ENCODE measurements around the gene CDH13.

Gene CDH13

DNA sequence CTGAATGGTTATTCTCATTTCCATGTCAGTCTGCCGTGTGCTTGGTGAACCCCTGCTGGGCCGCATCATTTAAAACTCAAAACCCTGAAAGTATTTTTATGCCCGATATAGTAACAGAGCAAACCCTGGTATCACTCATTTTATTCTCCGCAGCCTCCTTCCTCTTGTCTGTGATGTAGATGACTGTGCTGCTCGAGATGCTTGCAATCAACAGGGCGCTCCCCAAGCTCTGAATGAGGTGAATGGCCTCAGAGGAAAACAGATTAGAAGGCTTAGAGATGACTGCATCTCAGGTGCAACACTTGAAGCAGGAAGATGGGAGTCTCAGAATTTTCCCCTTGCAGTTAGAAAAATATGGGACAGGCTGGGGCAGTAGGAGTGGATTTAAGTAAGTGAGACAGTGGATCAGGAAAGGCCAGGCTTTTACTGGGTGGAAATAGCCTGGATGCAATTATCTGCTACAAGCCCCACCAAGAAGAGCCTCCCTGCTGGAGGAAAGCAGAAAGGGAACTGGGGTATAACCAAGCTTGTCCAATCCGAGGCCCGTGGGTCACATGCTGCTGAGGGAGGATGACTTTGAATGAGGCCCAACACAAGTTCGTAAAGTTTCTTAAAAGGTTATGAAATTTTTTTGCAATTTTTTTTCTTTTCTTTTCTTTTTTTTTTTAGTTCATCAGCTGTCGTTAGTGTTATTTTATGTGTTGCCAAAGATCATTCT, 166.9 kb downstream of the CDH13 start:
- DNase-seq: no peak

DNA sequence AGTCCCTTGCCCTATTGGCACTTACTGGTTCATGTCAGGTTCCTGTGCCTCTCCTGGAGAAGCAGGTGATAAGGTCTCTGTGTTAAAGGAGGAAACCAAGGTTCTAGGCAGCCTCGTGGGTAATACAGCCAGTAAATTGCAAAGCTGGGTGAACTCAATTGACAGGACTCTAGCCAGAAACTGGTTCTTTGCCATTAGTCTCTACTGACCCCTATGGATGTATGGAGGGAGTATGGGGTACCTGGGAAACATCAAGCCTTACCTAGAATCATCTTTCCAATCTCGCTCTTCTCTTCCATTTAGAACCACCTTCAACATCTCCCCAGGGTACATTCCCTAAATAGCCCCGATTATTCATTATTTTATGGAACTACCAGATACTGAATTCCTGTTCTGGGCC, 169.3 kb downstream of the CDH13 start:
- no peak for DNase-seq

DNA sequence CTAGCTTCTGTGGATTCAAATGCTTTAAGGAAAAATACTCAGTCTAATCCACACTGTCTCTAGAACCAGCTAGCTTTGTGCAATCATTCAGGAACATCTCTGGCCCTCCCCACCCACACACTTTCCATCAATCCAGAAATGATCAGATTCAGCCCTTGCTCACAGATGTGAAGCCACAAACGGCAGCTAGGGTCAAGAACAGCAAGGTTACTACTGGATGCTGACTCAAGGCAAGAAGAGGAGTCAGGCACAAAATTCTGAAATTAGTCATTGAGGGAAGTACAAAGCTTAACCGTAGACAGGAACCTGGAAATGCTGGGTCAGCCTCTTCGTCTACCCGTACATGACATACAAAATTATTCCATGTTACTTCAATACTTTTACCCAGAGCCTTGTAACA, 174.6 kb downstream of the CDH13 start:
- DNase-seq: no peak

GRCh38 chr16:82805866-82806265, 179.1 kb downstream of the CDH13 start:
- no peak for DNase-seq

DNA sequence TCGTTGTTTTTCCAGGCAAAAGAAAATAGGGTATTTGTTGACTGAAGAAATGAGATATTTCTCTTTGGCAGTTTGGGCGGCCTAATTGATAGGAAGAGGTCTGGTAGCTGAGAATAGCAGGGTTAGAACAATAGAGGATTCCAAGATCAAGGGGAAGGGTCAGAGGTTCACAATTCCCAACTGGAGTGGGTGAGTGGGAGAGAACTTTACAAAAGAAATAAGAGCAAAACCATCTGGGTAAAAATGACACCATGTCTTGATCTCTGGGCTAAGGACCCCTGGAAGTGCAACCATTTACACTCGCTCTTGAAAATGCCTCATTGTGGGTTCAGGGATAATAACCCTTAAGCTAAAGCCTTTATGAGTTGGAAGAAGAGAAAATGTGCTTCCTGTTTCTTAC, 180.5 kb downstream of the CDH13 start:
- no peak for DNase-seq

GRCh38 chr16:82808036-82808435, 181.3 kb downstream of the CDH13 start:
- DNase-seq: no peak

DNA sequence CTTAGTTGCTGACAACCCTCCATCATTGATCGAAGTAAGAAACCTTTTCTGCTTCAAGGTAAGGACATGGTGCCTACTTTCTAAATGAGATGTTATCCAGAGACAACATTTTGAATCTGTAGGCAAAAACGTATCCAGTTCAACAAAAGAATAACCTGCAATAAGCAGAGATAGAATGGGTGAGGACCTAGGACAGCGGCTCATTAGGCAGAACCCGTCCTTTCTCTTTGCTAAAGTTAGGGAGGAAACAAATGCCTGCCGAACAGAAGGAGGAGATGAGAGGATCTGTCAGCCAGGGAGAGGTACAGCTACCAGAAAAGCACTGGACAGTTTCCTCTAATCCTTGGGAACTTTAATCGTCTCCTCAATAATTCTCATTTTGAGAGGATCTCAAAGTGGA, 183.3 kb downstream of the CDH13 start:
- no peak for DNase-seq

DNA sequence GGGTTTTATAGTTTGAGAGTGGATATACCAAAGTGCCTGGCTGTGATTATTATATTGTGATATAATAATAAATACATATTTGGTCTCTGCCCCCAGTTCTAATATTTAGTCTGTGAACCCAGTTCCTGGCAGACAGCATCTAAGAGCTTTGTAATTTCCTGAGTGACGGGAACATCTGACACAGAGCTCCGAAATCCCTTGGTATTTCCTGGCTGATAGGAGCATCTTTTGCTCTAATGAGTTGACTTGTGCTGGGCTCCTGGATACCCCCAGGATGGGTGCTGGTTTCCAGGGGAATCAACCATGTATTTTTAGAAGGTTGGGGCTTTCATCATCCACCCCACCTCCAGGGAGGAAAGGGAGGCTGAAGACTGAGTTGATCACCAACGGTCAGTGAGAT, 187.3 kb downstream of the CDH13 start:
- DNase-seq: no peak

DNA sequence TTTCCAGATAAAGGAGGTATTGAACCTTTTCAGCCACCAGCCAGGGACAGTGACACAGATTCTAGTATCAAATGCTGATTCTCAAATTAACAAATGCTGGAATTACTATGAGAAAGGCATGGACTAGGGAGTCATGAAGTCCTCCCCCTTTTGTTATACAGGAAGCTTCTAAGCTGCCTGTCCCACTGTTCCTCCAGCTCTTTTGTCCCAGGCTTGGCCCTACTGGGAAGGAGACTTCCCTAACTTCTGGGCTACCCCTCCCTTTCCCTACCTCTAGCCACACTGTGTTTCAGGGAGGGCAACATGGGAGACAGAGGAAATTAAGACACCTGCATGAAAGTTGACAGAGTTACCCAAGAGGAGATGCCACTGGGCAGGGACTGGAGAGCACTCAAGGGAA, 192.5 kb downstream of the CDH13 start:
- no peak for DNase-seq

DNA sequence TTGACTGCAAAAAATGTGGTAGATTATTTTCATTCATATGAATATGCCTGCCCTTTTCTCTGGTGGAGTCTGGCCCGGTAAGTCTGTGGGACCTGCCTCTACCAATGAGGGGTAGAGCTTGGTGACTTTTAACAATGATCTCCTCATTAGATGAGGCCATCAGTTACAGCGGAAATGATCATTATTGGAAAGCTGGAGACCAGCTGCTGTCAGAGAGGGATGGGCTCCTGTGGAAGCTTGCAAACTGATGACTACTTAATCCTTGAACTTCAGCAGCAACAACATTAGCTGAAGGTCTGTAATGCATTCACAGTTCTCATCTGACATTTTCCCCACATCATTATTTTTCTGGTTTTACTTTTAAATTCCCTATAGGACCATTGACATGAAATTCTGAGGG, 194.1 kb downstream of the CDH13 start:
- no peak for DNase-seq

GRCh38 chr16:82824408-82824807, 197.6 kb downstream of the CDH13 start:
- no peak for DNase-seq

- no peak for DNase-seq
Measured at GRCh38 chr16:82829301-82829700, 202.5 kb downstream of the CDH13 start.

GRCh38 chr16:82830944-82831343, 204.2 kb downstream of the CDH13 start:
- DNase-seq: no peak

- no peak for DNase-seq
Measured at GRCh38 chr16:82832821-82833220, 206.1 kb downstream of the CDH13 start.

DNA sequence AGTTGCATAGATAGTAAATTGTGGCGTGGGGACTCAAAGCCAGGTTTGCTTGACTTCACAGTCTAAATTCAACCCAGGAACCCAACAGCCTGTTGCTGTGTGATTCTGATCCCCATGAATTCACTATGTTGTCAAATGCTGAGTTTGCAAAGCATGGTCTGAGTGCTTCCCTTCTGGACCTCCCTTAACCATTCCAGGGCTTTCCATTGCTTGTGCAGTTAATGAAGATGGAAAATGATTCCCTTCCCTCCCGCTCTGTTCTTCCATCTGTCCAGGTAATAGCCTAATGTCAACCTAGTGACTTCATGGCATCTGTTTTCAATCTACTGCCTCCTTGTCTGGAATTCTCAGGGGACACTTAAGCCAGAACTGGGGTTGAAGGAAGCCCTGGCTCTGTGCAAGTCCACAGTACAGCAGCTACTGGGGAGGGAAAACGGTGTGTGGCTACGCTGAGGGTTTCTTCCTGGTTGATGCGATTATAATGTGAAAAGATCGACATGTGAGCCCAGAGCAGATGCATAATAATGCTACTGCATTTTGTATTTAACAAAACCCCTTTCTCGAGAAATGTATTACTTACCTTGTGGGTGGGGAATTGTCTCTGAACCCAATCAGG, 206.7 kb downstream of the CDH13 start:
- DNase-seq: no peak

- DNase-seq: no peak
Measured at GRCh38 chr16:82834151-82834815, 207.5 kb downstream of the CDH13 start.

DNA sequence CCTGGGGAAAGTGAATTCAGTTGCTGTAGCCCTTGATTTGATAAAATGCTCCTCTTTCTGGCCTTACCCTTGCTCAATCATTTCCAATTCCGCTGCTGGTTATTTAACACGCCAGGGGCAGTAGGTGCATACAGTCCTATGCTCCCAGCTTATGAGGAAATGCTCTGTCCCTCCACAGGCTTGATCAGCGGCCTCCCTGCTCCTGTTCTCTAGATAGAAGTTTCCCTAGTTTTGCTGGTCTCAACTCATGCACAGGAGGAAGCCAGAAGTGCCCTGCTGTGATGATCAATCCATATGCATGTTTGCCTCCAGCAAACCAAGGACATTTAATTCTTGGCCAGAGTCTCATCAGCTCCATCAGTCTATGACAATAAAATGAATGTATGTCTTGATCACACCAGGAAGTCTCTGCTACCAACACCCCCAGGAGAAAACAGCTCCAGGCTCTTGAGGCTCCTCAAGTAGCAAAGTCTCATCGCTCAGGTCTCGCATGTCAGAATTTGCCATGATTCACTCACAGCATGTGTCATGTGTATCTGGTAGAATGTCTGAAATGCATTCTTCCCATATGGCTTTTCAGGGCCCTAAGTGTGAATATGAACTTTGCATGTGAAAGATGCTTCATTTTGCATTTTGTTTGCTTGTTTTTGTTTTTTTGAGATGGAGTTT, 208.9 kb downstream of the CDH13 start:
- no peak for DNase-seq

GRCh38 chr16:82841108-82841507, 214.3 kb downstream of the CDH13 start:
- no peak for DNase-seq

DNA sequence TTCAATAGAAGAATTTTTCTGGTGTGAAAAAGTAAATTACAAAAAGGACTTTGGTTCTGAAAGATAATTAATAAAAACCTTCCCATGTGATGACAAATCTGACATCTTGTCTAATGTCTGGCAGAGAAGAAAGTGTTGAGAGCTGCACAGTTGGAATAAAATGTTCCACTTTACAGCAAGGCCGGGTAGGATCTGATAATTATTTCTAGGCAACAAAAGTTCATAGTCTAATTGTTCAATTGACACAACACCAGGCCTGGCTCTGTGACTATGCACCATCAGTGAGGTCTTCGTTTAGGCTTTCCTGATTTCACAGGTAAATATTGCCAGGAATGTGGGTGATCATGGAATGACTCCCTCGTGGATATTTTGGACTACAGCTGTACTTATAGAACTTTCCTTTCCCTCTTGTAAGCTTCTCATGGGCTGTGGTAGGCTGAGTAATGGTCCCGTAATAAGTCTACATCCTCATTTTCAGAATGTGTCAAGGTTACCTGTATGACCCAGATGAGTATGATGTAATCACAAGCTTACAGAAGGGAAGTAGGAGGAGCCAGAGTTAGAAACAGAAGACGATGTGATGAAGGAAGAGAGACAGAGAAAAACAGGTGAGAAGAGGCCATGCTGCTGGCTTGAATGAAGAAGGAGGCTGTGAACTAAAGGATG, 217.0 kb downstream of the CDH13 start:
- no peak for DNase-seq

- no peak for DNase-seq
Measured at GRCh38 chr16:82845116-82845515, 218.3 kb downstream of the CDH13 start.

DNA sequence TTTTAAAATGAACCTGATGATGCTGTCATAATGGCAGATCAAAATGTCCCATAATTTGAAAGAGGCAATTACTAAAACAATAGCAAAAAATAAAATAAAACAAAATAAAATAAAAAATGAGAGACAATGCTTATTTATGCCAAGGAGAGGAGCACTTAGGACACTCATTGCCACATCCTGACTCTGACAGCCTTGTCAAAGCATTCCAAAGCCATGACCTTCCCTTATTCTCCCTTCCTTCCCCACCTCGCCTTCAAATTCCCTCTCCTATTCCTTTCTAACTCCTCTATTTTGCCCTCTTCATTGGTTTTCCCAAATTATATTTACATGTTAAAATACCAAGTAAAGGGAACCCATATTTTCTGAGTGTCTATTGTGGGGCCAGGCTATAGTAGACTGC, 220.0 kb downstream of the CDH13 start:
- no peak for DNase-seq

GRCh38 chr16:82848013-82848412, 221.2 kb downstream of the CDH13 start:
- DNase-seq: no peak

GRCh38 chr16:82852388-82853008, 225.7 kb downstream of the CDH13 start:
- no peak for DNase-seq

All from effector CD8-positive, alpha-beta T cell (primary cell).